Sciatic nerve (tissue), 2 donors: ENCODE data around the gene NDUFS7. TPM values are rescaled to one million over a fixed set of nuclear protein-coding genes. Genes with fewer than 3 reads are reported as not detected.

Source experiments
- ATAC-seq: fragments of 200-7000 bp; cut with Tn5 transposase; one replicate; pipeline ENCODE4 v1.9.1; 2020; ENCODE audit warnings: mild to moderate bottlenecking, moderate library complexity
- DNase-seq: peaks from one replicate; pipeline ENCODE4 v3.0.0-alpha.2; 2020; ENCODE audit warnings: low spot score
- intact Hi-C: fragments of 100-400 bp; cut with DNase I; formaldehyde crosslinking; loops from one replicate; pipeline ENCODE4 v1.14.2; 2022
- total RNA-seq: library from RNA; stranded (reverse); fragmentation: NEBNext Ultra II Directional; extraction: Animal tissue kit (Norgen Biotek cat#: 25700); gene quantifications from one replicate; pipeline ENCODE4 v1.2.1, GENCODE V29; 2021
- donor health status: DM: no; HTN: no; CAD: no.
- donor health status: DM: no; HTN: no; CAD: no.

Gene NDUFS7
- total RNA-seq, 1 donor from 2014 or later: 57.5 TPM

GRCh38 chr19:1362387-1363257 is 21.1 kb upstream of the NDUFS7 start:
- ATAC-seq (no peak), DNase-seq (no peak)
- intact Hi-C loops: no loop called here

GRCh38 chr19:1363599-1363998 is 20.1 kb upstream of the NDUFS7 start:
- DNase-seq (no peak), ATAC-seq (no peak)
- intact Hi-C loops: no loop called here

DNA sequence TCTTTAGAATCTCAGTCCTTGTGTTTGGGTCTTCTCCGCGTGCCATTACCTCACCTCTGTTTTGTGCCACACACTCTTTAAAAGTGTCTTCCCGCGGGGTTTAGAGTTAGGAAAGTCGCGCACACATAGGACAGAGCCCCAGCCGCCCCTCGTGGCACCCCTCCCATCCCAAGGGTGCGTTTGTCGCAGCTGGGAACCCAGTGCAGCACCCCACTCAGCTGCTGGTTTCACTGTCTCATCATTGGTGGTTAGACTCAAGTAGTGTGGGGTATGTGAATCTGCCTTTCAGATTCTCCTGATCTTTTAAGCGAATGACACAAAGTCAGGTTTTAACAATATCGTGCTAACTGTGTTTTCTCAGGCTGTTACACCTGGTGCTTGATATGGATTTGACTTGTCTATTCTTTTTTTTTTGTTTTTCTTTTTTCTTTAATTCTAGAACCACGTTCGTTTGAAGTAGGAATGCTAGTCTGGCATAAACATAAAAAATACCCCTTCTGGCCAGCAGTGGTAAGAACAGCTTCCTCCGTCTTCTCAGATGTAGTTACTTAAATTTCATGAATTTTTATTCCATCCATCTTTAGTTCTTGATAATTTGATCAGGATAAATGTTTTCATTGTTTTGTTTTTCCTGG is 19.5 kb upstream of the NDUFS7 start:
- no peak for DNase-seq
- ATAC-seq: no peak
- intact Hi-C loops: no loop called here

- intact Hi-C loops: no loop called here
- no peak for ATAC-seq
- no peak for DNase-seq
Observed at GRCh38 chr19:1365319-1366269, 18.1 kb upstream of the NDUFS7 start.

DNA sequence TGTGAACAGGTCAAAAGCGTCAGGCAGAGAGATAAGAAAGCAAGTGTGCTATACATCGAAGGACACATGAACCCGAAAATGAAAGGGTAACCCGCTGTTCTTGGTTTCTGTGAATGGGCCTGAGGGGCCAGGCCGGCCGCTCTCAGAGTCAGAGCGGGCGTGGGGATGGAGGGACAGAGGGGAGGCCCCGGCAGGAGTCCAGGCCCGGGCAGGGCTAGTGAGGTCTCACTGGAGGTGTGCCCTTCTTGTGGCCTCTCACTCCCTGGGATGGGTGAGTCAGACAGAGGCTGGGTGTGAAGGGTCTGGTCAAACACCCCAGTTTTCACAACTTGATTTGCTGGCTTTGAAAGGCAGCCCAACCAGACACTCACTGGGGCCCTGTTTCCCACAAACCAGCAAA is 17.4 kb upstream of the NDUFS7 start:
- no peak for DNase-seq
- intact Hi-C loops: no loop called here
- ATAC-seq: no peak

GRCh38 chr19:1366899-1367870 is 16.5 kb upstream of the NDUFS7 start:
- ATAC-seq (no peak), DNase-seq (no peak)
- intact Hi-C loops: no loop called here

DNA sequence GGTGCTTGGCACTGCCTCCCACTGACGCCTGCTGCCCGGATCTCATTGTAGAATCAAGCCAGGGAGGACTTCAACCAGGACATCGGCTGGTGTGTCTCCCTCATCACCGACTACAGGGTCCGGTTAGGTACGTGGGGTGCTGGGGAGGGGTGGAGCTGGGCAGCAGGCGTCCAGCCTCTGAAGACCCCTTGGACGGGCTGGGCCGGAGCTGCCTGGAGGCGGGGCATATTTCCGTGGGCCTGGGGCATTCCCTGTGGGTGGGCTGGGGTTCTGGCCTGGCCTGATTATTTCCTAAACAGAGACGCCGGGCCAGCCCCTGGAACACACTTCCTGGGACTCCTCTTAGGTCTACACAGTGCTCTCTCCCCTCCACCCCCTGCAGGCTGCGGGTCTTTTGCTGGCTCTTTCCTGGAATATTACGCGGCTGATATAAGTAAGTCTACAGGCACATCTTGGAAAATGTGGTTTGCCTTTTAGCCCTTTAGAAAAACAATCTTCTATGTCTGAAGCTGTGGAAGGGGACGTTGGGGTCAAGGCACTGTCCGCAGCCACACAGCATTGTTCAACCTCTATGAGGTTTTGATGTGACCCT is 14.4 kb upstream of the NDUFS7 start:
- intact Hi-C loops: no loop called here
- ATAC-seq (no peak), DNase-seq (no peak)

- intact Hi-C loops: no loop called here
- no peak for DNase-seq
- ATAC-seq: no peak
Observed at GRCh38 chr19:1370579-1371361, 12.9 kb upstream of the NDUFS7 start.

DNA sequence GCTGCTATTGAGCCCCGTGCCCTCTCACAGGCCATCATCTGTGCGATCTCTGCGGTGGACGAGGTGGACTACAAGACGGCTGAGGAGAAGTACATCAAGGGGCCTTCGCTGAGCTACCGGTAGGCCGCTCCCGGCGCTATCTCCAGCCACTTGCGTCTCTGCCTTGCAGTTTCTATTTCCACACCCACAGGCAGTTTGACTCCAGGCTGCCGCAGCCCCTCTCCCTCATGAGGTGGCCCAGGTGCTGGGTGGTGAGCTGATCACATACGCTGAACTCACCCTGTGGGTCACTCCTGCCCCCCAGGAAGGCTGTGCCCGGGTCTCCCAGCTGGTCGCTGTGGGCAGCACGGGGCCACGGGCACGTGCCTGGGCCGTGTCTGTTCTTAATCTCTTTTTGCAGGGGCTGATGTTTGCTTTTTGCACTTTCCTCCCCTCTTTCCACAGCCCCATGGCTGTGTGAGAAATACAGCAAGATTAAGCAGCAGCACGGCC is 10.6 kb upstream of the NDUFS7 start:
- intact Hi-C loops: no loop called here
- no peak for ATAC-seq
- DNase-seq: no peak

DNA sequence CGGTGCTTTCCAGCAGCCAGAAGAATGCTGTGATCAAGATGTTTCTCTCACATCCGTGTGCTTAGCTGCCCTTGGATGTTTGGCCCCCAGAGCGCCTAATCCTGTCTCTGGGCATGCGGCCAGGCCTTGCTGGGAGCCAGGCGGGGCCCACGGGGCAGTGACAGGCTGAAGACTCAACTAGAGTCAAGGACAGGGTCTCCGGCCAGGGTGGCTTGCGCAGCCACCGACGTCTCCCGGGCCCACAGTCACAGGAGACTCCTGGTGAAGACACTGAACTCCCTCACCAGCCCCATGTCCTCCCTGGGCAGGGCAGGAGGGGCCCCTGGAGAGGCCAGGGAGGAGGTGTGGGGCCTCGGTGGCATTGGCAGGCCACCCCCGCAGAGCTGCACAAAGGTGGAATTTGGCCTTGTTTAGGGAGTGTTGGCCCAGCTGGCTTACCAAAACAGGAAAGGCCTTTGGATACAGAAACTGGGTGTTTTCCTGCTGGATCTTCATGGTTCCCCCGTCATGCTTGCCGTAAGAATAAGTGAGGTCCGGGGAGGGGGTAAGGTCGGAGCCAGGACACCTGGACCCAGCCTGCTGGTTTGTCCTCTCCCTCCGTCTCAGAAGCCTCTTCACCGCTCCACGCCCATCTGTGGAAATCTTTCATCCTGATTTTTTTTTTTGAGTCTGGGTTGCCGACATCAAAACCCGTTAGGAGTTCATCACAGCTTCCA is 10.0 kb upstream of the NDUFS7 start:
- intact Hi-C loops: no loop called here
- DNase-seq (no peak), ATAC-seq (peak; percentile 20)

DNA sequence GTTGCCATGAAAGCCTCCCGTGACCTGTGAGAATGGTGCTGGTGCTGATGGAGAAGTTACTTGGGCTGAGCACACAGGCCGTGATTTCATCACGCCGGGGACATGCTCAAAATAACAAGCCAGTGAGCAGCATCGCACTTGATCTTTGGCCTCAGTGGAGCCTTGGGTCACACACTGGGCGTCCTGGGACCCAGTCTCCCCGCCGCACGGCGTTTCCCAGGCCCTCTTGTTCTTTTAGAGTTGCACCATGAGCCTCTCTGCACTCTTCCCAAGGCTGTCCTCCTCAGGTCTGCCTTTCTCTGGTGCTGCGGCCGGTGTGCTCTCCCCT is 9.5 kb upstream of the NDUFS7 start:
- DNase-seq (no peak), ATAC-seq (no peak)
- intact Hi-C loops: no loop called here

DNA sequence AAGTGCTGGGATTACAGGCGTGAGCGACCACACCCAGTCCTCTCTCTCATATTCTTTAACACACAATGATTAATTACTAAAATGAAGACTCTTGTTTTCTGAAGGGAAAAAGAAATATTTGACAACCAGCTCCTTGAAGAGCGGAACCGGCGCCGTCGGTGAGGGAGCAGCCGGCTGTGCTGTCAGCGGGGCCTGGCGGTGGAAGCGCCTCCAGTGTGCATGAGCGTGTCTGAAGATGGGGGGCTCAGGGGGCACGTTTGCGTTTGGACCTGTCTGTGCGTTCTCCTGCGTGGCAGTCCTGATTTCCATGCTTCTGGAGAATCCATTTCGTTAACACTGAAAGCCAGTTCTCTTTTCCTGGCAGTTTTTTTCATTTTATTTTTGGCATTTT is 7.3 kb upstream of the NDUFS7 start:
- ATAC-seq (no peak), DNase-seq (no peak)
- intact Hi-C loops: no loop called here

DNA sequence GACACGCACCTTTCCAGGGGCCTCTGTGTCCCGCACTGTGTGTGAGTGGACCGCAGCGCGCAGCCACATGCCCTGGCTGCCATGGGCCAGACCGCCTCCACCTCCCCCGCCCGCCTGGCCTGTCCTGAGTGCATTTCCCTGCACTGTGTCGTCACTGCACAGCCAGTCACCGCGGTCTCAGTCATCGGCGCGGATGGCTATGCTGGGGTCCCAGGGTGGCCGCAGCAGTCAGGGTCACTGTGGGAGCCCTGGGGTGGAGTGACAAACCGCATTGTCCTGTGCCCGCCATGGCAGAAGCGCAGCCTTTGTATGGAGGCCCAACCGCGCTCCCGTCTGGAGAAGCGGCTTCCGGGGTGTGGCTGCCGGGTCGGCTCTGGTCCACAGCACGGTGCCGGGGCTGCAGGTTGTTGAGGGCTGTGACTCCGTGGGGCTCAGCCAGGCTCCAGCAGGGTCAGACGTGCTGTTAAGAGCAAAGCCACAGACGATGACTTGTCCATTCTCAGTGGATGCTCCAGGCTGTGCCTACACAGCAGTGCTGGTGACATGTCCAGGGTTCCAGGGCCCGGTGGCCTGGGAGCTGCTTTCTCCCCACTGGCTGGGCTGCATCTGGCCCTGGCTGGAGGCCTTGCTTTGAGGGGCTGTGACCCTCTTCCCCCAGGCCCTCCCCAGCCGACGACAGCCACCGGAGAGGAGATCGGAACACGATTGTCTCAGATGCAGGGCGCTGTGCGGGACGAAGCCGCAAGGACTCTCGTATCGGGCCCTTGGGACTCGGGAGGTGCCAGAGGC is 6.3 kb upstream of the NDUFS7 start:
- ATAC-seq: no peak
- intact Hi-C loops: no loop called here
- no peak for DNase-seq

DNA sequence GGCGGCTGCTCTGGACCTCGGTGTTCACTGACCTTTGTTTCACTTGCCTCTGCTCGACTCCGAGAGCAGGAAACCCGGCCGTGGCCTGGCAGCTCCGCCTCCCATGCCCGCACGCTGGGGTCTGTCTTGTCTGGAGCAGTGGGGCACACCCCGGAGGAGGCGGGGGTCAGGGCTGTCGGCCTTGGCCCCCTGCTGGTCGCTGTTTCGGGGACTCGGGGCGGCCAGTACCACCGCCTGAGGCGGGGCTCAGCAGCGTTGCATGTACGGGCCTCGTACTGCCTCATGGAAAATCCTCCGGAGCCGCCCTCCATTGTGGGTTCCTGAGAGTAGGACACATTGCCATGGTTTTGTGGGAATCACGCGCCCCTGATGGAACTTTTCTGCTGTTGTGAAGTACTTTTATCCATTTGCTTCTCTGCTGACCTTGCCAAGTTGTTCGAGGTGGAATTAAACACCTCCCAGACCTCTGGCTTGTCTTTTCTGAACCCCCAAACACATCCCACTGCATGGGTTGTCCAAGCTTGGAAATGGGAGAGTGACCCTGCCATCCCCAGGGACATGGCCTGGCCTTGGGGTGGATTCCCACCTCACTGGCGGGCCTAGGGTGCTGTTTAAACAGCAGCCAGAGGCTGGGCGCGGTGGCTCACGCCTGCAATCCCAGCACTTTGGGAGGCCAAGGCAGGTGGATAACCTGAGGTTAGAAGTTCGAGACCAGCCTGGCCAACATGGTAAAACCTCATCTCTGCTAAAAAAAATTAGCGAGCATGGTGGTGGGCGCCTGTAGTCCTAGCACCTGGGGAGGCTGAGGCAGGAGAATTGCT is 5.5 kb upstream of the NDUFS7 start:
- peak; percentile 16 for ATAC-seq

More for the DNA sequence above, 5.5 kb upstream of the NDUFS7 start:
- DNase-seq: no peak
- intact Hi-C loops: no loop called here
